Fibroblast of skin of left biceps (primary cell): Measurements from ENCODE around the gene DTX4.

Source experiments
- DNase-seq, 2 experiments: peaks; one replicate each; pipeline ENCODE4 v3.0.0-alpha.2; 2013; ENCODE audit warnings: low read depth in 2 of 2

DTX4 gene

GRCh38 chr11:59173080-59173963, 1.4 kb downstream of the DTX4 start:
- DNase-seq = no peak

DNA sequence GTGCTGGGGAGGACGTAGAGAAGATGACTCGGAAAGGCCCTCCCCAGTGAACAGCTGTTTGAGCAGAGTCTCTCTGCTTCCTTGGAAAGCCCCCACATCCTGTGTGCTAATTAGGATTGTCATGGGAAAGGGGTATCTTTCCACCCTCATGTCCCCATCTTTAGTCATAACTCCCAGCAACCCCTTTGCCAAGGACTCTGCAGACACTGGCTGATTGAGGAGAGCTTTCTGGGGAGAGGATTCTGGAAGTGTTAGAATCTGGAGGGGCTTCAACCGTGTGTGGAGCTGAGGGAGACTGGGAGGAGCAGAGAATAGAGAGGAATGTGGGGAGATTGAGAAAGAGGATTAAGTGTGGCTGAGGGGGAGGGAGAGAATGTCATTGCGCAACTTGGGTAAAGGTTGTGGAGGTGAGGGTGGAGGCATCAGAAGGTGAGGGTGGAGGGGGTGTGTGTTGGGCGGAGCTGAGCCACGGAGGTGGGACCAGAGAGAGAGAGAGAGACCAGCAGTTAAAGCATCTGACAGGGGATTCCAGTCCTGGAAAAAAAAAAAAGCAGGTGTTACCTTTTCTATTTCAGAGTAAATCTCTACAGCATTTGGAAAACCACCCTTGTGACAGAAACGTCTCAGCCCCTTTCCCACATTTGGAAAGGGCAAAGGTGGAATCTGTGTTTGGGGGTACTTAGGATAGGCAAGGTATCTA, 2.2 kb downstream of the DTX4 start:
- no peak for DNase-seq

- DNase-seq = no peak
Measured at GRCh38 chr11:59174664-59175033, 2.7 kb downstream of the DTX4 start.

GRCh38 chr11:59175091-59175501, 3.2 kb downstream of the DTX4 start:
- DNase-seq = no peak

DNA sequence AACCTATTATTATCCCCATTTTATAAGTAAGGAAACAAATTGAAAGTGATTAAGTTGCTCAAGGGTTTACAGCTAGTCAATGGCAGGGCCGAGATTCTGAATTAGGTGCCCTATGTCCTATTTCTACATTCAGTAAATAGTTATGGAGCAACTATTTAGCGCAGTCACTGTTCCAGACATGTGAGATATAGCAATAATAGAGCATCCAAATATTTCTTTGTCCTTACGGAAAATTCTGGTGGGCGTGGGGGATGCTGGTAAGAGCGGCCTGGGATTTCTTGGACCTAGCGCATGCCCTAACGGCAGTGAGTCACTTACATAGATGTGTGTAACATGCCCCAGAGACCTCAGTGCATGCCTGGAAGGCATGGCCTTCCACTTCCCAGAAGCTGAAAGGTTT, 4.4 kb downstream of the DTX4 start:
- DNase-seq = no peak

GRCh38 chr11:59178402-59178801, 6.5 kb downstream of the DTX4 start:
- DNase-seq = no peak

DNA sequence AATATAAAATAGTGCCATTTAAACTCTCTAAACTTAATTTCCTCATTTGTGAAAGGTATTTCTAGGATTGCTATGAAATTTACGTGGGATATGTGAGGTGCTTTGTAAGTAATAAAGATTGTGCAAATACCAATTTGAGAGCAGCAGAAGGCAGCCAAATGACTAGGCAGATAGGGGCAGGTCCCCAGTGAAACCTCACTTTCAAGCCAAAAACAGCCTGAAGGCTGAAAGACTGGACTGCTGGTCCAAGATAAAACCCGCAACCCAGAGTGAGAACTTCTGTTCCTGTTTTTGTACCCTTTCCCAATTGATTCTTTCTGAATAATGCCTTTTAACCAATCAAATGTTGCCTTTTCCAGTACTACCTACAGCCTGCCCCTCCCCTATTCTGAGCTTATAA, 7.2 kb downstream of the DTX4 start:
- DNase-seq = no peak

GRCh38 chr11:59180168-59180776, 8.3 kb downstream of the DTX4 start:
- DNase-seq = no peak

- no peak for DNase-seq
Measured at GRCh38 chr11:59180907-59181306, 9.0 kb downstream of the DTX4 start.

GRCh38 chr11:59181746-59182456, 10.0 kb downstream of the DTX4 start:
- no peak for DNase-seq

DNA sequence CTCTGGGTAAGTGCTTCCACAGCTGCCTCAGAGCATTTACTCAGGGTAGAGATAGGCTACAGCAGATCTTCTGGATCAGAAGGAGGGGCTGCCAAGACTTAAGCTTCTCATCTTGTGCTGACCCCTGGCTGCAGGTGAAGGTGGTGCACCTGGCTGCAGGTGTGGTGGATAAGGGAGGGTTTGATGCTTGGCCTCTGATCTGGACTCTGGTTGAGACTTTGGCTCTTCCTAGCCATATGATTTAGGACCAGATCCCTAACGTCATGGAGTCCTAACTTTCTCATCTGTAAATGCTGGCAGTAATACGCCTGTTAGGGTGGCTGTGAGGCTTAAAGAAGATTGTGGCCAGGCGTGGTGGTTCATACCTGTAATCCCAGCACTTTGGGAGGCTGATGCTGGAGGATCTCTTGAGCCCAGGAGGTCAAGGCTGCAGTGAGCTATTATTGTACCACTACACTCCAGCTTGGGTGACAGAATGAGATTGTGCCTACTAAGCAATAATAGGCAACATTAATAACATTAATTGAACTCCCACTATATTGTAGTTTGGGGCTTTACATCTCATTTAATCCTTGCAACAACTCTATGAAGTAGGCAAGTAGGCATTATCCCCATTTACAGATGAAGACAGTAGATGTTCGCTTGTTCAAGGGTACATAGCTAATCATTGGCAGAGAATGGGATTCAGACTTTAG, 10.7 kb downstream of the DTX4 start:
- no peak for DNase-seq

- no peak for DNase-seq
Measured at GRCh38 chr11:59183771-59184170, 11.8 kb downstream of the DTX4 start.

DNA sequence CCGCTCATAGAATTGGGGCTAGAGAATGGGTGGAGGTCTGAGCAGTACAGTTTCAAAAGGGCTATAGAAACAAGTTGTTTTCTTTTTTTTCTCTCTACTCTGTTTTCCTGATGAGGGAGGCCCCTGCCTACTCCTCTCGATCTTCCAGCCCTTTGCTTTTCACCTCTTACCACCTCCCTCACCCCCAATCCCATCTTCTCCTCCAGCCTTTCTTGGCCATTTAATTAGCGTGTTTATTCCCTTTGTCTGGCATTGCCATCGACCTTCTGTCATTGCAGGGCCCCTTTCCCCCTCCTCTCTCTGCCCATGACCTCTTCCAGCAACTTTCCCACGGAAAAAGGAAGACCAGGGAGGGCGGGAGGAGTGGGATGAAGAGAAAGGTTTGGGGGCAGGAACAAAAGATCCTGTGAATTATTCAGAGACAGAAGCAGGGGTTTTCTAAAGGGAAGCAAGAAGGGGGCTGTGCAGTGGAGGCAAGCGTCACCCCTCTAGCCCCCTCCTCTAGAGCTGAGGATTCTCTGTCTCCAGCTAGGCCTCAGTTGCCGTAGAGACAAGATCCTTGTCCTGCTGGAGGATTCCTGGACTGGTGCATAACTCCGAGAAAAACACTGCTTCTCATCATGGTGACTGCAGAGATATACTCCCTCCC, 12.9 kb downstream of the DTX4 start:
- DNase-seq = no peak

DNA sequence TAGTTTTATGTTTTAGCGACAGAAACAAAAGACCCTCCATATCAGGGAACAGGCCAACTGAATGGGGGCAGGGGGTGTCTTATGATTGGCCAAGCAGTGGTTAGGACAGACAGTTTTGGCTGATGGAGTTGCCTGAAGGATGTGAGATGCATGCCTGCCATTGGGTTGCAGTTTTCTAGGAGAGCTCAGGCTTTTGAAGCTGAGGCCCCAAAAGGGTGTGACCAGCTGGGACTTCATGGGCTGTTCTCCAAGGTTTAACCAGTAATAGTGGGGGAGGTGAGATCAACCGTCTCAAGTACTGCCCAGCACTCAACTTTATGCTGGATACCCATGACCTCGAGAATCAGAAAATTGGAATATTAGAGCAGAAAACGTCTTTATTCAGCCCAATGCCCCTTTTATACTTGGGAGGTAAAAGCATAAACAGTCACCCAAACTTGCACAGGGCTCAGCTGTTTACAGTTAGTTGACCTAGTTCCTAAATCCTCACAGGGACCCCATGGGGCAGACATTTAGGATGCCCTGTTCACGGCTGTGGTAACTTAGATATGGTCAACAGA, 13.5 kb downstream of the DTX4 start:
- no peak for DNase-seq

- DNase-seq = no peak
Measured at GRCh38 chr11:59186130-59186594, 14.2 kb downstream of the DTX4 start.

DNA sequence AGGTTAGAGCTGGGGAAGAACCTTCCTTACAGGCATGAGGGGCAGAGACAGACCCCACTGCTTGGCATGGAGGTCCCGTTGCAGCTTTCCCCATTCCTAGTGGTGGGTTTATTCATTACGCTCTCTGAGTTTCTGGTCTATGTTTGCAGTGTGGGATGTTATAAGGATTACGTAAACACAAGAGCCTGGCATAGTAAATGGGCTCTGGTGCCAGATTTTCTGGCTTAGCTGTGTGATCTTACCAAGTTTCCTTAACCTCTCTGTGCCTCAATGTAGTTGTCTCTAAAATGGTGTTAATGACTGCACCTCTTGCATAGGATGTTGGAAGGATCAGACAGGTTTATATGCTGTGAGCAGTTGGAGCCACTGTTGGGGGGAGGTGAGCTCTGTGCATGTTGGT, 15.1 kb downstream of the DTX4 start:
- no peak for DNase-seq

DNA sequence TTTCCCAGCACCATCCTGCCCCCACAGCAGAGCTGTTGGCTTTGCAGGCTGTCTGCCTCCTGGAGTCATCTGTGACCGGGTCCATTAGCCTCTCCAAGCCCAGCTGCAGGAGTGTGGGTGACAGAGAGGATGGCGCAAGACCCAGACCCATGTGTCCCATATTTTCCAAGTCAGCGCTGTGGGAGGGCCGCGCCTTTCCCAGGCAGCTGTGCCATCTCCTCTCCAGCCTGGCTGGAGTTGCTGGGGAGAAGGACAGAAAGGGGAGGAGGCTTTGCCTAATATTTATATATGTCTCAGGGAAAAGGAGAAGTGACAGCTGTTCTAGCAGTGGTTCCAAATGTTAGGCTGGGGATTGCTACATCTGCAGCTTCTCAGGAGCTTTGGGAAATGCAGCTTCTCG, 15.7 kb downstream of the DTX4 start:
- DNase-seq = no peak

DNA sequence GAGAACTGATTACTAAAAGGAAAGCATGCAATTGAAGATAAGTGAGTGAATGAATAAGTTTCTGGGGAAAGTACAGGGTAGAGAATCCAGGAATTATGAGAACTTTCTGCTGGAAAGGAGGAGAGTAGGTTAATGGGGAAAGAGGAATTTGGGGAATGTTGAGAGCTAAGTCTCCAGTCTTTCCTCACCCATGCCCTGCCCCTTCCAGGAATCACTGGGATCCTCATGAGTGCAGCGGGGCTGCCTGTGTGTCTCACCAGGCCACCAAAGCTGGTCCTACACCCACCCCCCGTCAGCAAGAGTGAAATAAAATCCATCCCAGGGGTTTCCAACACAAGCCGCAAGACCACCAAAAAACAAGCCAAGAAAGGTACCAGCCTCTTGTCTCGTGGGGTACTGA, 17.0 kb downstream of the DTX4 start:
- DNase-seq = no peak

DNA sequence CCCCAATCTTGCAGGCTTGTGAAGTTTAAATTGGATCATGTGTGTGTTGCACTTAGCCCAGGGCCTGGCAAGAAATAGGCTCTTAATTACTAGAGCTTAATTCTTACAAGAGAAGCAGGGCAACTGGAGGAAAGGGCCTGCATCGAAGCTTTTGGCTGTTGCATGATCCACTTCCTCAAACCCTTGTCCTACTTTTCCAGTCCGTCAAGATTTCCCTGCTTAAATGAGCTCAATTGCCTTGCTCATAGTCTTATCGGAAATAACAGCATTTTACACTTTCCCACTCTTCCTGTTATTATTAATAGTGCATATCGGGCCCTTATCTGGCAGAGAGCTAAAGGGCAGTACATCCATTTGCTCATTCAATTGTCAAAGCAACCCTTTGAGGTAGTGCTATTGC, 18.1 kb downstream of the DTX4 start:
- no peak for DNase-seq

DNA sequence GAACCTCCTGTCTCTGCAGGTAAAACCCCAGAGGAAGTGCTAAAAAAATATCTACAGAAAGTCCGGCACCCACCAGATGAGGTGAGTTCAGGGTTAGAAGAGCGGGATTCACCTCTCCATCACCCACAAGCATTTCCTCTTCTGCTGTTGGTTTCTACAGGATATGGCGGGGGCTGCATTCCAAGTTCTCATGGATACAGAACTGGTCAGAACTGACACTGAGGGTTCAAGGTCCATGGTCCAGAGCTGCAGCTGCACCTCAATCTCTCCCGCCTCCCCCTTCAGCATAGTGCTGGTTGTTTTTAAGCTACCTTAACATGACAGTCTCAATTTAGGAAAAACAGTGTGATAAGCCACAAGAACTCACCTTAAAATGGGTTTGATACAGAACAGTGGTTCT, 19.2 kb downstream of the DTX4 start:
- no peak for DNase-seq

DNA sequence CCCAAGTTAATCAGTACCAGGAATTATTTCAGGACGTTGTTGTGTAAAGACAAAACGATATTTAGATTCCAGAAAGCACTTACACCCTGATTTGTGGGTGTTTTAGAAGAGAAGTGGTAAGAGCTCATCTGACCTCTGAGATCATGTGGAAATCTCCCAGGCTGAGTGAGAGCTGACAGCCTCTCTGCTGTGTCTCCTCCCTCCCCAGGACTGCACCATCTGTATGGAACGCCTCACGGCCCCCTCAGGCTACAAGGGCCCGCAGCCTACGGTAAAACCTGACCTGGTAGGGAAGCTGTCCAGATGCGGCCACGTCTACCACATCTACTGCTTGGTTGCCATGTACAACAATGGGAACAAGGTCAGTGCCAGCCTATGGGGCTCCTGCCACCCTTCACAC, 20.0 kb downstream of the DTX4 start:
- no peak for DNase-seq
